ENCODE data around the gene SRP14.
A peak's percentile ranks its signal among the peaks of the same experiment; 100 is the strongest.
"Not testable (repeated sequence)": the region's sequence is repeated elsewhere in the genome, so short reads cannot be mapped to it uniquely, and the experiment has no call there.

SRP14 gene

GRCh38 chr15:40048926-40049475 lies 10.0 kb upstream of the SRP14 start:
- no peak for DNase-seq

- no peak for DNase-seq
Observed at GRCh38 chr15:40048211-40048792, 9.3 kb upstream of the SRP14 start.

DNA sequence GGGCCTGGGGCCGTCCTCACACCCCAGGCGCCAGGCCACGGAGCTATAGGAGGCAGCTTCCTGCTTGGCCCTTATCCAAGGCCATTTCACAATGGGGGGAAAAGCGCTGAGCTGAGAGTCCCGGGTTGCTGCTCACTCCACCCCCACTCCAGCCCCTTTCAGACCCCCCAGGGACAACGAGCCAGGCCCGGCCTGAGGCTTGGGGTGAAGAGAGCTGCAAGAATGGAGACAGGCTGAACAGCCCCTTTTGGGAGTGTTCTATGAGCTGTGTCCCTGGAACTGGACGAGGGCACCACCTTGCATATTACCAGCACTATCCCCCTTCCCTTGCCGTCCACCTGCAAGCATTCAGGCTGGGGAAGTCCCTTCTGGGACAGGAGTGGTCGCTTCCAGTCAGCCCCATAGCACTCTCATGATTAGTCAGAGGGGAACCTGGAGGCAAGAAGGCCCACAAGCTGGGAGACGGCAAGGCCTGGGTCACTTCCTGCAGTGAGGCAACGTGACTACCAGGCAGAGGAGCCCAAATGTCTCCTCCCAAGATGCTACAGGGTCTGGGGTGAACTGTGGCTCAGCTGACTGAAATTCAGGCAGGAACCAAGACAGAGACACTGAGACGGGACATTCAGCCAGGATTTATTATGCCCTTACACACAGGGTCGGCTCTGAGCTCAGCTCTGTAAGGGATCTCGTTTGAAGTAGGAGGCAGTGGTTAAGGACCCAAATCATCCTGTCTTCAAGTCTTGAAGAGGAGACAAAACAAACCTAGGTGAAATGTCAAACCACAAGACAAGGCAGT lies 8.6 kb upstream of the SRP14 start:
- DNase-seq, result no peak

GRCh38 chr15:40046721-40047414 lies 7.9 kb upstream of the SRP14 start:
- DNase-seq, result no peak

- DNase-seq, result no peak
Observed at GRCh38 chr15:40045572-40046217, 6.7 kb upstream of the SRP14 start.

- peak; percentile 64 for DNase-seq
Observed at GRCh38 chr15:40044717-40045571, 6.0 kb upstream of the SRP14 start.

DNA sequence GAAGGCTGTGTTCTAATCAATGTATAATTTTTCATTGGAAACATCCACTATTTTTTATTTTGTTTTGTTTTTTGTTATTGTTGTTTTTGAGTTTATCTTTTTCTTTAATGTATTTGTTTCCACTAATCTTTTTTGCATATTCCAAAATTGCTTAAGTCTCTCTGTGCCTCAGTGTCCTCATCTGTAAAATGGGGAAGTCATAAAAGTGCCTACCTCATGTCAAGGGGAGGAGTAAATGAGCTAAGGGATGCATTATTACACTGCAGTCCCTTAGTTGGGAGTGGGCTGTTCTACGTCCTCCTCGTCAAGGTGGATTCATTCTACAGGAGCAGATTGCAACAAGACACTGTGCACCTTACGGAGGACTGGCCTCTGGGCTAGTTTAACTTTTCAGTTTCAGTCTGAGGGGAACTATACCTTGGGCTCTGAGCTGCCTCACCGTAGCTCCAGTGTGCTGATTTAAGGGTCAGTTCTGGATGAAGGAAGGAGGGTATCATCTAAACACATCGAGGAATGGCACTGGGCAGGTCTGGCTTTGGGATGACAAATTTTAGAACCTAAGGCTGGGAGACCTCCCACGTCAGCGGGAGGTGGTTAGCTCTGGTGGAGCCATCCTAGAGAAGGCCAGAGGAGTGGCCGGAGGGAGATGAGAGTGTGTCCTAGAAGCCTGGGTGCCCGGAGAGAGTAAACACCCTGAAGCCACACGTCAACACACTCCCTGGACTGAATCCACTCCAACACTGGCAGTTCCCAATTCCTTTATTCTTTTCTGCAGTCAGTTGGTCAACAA lies 5.1 kb upstream of the SRP14 start:
- DNase-seq, result no peak

DNA sequence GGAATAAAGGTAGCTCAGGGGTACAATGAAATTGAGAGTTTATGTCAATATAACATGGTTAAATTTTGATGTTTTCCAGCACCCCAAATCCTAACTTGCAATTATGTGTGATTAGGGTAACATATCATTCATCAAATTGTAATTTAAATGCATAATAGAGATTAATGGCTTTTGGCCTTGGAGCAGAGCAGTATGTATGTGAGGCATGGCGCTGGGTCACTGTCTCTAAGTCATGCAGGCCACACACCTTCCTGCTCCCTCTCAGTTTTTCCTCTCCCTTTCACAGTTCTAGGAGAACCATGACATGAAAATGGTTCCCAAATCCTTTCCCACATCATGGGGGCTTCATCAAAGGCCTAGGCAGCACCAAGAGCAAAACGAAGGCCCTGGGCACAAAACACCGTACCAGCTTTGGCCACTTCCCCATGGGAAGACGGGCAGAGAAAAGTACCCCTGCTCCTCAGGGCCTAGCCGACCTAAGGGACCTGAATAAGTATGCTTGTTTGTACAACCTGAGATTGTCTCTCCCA lies 3.9 kb upstream of the SRP14 start:
- no peak for DNase-seq

DNA sequence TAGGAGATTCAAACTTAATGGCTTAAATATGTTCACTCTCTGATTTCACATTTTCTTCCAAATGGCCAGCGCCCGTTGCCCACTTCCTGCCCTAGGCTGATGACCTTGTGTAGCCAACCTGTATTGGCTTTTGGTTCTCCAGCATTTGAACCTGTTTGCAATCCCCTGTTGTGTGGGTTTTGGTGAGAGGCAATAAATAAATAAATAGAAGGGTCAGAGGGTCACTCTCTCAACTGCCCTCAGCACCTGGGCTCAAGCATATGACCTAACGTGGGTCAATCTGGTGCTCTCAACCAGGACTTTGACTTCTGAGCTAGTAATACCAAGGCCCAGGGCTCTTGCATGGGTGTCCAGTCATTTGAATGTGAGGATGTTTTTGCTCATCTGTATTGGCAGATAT lies 1.8 kb upstream of the SRP14 start:
- no peak for DNase-seq

GRCh38 chr15:40040293-40040635 lies 1.3 kb upstream of the SRP14 start:
- no peak for DNase-seq

GRCh38 chr15:40038275-40038637 lies 725 bp downstream of the SRP14 start:
- no peak for DNase-seq

GRCh38 chr15:40037721-40038120 lies 1.3 kb downstream of the SRP14 start:
- no peak for DNase-seq

DNA sequence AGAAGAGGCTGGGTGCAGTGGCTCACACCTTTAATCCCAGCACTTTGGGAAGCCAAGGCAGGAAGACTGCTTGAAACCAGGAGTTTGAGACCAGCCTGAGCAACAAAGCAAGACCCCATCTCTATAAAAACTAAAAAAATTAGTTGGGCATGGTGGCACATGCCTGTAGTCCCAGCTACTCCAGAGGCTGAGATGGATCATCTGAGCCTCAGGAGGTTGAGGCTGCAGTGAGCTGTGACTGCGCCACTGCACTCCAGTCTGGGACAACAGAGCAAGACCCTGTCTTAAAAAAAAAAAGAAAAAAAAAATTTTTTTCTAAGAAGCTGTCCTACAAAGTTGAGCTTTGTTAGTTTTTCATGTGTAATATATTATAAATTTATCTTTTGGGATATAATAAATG lies 3.8 kb downstream of the SRP14 start:
- not testable (repeated sequence) for DNase-seq

DNA sequence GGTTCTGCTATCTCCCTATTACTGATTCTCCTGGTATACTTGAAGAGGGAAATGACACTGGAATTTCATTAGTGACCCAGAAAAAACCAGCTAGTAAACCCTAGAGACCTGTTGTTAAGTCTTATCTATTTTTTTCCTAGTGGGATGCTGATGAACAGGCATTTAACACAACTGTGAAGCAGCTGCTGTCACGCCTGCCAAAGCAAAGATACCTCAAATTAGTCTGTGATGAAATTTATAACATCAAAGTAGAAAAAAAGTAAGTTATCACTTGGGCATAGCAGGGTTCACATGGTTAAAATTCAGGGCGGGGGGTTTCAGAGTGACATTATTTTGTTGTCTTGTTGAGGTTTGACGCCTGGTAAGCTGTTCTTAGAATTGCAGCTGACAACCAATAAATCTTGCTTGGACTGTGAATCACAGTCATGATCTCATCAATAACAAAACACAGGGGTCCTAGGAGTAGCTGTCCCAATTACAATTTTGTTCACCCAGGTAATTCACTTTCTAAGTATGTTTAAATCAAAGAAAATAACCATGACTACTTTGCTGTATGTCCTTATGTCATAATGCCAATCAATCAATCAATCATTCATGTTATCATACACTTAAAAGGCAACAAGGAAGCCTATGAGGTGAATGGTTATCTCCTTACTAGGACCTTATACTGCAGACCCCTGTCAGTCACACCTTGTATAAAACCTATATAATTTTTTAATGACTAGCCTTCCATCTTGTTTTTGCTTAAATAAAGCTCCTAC lies 4.6 kb downstream of the SRP14 start:
- DNase-seq, result no peak

DNA sequence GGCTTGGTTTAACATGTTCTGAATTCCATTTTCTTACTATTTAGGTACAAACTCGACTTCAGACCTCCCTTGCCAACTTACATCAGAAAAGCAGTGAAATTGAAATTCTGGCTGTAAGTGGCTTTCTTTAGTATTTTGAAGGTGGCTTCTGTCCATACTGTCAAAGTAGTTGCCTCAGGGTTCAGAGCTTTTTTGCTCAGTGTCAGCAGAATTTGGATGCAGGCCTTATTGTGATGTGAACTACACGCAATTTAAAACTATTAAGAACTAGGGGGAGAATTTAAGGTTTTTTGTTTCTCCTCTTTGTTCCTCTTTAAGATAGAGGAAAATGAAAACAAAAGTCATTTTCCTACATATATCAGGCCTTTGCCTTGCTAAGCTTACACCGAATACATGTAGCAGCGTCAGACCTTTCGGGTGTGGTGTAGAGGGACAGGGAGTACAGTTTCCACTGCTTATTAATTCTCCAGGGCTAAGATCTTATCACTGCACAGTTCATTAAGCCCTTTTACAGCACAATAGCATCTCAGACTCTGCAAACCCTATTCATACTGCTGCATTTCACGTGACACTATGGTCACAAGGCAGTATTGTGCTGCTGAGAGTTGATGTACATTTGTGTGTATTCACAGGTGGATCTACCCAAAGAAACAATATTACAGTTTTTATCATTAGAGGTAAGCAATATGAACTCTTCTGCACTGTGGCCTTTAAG lies 6.7 kb downstream of the SRP14 start:
- no peak for DNase-seq

DNA sequence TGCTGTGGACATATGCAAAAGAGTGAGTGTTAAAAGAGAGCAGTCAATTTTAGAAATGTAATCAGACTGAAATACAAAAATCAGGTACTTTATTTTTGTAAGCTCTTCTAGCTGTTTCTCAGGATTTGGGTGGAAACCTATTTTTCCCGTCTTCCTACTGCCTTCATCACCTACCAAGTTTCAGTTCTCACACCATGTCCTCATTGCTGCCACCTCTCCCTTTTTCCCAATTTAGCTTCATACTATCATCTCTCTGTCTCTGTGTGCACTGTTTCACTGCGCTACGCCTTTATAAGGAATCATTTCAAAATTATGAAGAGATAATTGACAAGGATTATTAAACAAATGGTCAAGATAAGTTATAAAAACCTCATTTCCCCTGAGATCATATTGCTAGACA lies 7.7 kb downstream of the SRP14 start:
- DNase-seq, result no peak

DNA sequence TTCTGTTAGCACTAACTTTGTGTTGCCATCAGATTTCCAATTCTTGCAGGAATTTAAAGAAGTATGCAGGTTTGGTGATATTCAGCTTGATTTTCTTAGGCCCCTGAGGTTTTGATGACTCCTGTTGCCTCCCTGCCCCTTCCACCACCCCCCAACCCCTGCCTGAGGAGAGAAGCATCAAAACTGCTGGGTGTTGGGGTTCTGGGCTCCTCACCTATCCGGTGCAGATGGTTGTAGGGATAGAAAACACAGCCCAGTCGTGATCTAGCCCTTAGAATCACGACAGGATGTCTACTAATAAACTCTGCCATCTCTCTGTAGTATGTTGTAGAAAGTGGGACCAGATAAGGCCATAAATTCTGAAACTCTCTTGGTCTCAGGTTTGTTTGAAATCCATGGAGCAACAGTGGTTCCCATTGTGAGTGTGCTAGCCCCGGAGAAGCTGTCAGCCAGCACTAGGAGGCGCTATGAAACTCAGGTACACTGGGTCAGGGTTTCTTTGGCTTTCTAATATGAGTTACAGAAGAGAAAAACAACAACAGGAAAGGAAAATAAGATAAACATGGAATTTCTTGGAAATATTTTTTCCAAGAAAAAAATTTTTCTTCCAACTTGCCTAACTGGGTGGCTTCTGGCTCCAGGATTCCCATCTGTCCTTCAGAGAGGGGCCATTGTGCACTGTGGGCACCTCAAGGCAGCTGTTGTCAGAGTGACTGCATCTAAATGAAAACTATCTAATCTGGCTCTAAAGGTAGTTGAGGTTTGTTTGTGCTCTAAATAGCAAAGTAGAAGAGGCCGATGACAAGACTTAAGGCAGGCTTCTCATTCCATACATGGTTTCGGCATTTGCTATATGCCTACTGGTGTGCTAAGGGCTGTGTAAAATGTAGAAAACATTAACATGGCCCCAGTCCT lies 8.7 kb downstream of the SRP14 start:
- no peak for DNase-seq

- no peak for DNase-seq
Observed at GRCh38 chr15:40028853-40029252, 10.1 kb downstream of the SRP14 start.

DNA sequence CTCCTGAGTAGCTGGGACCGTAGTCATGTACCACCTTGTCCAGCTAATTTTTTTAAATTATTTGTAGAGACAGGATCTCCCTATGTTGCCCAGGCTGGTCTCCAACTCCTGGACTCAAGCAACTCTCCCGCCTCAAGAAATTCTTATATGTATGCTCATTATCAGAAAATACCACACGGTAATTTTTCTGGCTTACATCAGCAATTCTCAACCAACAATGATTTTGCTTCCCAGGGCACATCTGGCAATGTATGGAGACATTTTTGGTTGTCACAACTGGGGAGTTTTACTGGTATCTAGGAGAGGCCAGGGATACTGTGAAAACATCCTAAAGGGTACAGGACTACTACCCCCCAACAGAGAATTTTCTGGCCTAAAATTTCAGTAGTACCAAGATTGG lies 10.8 kb downstream of the SRP14 start:
- no peak for DNase-seq
